NCI-H1930 (cell line): Measurements from ENCODE around the gene DEDD.
"Not testable (repeated sequence)": the region's sequence is repeated elsewhere in the genome, so short reads cannot be mapped to it uniquely, and the experiment has no call there.

ENCODE experiments used
- DNase-seq, 2 experiments: peaks; one replicate each; lab custom pipeline; 2025; lab: John Stamatoyannopoulos, UW

DEDD gene

GRCh38 chr1:161122967-161123366 lies 9.5 kb downstream of the DEDD start:
- DNase-seq: no peak

GRCh38 chr1:161121834-161122233 lies 10.6 kb downstream of the DEDD start:
- DNase-seq: no peak

DNA sequence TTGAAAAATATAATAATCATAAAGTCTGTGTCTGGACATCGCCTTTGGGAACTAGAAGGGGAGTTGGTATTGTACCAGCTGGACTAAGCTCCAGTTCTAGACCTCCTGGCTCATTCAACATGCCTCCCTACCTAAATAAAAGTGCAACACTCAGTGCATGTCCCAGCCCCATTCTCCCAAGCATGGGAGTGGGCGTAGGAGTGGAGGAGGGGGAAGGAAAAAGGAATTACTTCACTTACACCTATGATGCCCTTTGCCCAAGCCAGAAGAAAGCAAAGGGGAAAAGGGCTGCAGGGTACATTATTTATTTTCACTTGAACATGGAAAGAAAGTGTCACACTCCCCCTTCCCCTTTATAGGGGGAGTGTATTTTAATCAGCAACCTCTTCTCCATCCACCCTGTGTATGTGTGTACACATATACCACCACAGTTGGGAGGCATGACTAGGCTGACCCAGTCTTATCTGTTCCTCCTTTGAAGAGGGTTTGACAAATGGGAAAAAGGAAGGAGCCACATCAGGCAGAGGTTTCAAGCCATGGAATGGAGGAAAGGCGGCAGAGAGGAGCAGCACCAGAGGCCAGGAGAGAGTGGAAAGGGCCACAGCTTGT lies 11.3 kb downstream of the DEDD start:
- no peak for DNase-seq

DNA sequence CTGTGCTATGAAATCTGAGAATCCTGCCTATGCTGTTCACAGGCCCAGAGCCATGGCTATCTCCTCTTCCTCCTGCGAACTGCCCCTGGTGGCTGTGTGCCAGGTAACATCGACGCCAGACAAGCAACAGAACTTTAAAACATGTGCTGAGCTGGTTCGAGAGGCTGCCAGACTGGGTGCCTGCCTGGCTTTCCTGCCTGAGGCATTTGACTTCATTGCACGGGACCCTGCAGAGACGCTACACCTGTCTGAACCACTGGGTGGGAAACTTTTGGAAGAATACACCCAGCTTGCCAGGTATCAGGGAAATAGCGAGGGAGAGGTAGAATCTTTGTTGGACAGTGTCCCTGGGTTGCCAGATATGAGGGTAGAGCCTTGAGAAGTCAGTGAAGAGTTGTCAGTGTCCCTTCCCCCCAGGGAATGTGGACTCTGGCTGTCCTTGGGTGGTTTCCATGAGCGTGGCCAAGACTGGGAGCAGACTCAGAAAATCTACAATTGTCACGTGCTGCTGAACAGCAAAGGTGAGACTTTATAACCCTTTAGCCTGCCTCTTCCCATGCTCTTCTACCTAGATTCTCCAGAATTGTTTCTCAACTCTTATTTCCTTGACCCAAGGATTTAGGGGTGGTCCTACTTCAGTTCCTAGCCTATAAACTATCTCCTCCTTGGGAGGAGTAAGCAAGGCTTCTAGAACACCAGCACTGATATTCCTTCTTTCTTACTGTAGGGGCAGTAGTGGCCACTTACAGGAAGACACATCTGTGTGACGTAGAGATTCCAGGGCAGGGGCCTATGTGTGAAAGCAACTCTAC lies 13.2 kb downstream of the DEDD start:
- DNase-seq: no peak

DNA sequence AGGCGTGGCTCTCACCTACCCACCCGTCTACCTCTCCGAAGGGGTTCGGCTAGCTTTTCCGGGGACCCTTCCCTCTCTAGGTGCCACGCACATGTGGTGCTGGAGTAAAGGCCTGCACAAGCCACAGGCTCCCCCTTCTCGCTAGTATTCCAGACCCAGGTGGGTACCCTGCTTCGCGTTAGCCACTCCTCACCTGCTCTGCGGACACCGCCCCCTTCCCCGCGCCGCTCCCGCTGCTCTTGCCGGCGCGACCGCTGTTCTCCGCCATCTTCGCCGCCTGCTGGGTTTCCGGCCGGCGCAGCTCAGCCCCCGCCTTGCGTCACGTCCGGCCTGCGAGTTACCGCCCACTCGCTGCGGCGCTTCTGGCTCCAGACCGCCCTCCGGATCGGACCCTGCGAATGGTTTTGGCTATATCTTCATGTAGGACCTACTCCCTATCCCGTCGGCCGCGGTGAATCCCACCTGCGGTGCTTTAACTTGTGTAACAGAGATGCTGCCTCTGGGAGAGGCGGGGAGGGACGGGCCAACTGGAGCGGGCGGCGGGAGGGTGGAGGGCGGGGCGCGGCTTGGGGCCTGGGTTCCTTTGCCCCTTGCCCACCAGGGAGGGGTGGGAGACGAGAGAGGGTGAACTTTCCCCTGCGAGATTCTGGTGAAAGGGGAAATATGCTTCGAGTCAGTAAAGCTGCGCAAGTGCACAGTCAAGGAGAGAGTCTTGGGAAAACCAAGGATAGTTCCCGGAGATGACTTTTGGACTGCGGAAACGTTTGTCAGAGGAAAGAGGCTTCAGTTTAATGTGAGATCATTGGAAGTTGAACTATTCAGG lies 14.5 kb downstream of the DEDD start, which contains the start of the genes NIT1 and PFDN2:
Gene NIT1, plus strand, starts transcription at position 347 of the 823 bp plus-strand sequence. Its CDS starts 72 bp downstream, at position 419.
Gene PFDN2, minus strand, starts transcription at position 279 of the 823 bp plus-strand sequence. Its CDS starts 11 bp downstream, at position 268.
- peak; percentile 61 to 73 for DNase-seq

DNA sequence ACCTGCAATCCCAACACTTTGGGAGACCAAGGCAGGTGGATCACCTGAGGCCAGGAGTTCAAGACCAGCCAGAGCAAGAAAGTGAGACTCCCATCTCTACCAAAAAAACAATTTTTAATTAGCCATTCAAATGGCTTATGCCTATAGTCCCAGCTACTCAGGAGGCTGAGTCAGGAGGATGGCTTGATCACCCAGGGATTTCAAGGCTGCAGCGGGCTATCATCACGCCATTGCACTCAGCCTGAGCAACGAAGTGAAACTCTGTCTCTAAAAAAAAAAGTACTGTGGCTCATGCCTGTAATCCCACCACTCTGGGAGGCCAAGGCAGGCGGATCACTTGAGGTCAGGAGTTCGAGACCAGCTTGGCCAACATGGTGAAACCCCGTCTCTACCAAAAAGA lies 16.5 kb downstream of the DEDD start:
- not testable (repeated sequence) for DNase-seq

DNA sequence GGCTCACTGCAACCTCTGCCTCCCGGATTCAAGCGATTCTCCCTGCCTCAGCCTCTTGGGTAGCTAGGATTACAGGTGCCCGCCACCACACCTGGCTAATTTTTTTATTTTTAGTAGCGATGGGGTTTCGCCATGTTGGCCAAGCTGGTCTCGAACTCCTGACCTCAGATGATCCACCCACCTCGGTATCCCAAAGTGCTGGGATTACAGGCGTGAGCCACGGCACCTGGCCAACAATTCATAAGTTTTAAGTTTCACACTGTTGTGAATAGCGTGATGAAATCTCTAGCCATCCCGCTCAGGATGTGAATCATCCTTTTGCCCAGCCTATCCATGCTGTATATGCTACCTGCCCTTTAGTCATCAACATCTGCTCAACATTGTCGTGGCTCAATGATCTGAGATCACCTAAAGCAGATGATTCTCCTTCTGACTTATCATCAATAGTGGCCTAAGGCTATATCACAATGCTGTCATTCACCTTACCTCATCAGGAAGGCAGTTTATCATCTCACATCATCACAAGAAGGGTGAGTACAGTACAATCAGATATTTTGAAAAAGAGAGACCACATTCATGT lies 17.2 kb downstream of the DEDD start:
- no peak for DNase-seq

DNA sequence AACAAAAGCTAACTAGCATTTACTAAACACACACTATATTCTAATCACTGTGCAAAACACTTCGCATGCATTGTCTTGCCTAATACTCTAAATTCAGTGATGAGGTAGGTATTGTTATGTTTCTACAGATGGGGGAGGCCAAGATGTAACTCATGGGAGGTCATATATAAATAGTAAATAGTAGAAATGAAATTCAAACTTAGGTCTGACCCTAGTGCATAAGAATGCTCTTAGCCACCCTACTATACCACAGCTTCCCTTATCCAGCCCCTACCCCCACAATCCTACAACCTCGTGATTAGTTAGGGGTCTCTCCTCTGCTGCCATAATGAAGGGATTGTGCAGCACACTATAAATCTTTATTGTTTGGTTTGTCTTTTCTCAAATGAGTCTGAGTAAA lies 17.9 kb downstream of the DEDD start:
- no peak for DNase-seq

GRCh38 chr1:161113915-161114314 lies 18.6 kb downstream of the DEDD start:
- no peak for DNase-seq

DNA sequence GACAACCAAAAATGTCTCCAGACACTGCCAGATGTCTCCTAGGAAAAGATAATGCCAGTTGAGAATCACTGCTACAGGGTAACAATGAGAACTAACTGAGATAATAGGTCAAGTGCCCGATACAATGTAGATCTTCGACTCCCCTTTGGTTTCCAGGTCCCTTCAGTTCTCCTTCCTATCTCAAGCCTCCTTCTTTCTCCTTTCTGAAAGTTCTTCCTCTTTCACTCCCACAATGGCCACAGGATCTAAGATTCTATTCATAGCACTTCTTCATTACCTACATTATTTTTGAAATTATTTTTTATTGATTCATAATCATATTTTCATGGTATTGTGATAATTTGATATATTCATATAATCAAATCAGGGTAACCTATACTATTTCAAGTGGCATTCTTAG lies 20.9 kb downstream of the DEDD start:
- no peak for DNase-seq

GRCh38 chr1:161111117-161111516 lies 21.4 kb downstream of the DEDD start:
- DNase-seq: no peak

DNA sequence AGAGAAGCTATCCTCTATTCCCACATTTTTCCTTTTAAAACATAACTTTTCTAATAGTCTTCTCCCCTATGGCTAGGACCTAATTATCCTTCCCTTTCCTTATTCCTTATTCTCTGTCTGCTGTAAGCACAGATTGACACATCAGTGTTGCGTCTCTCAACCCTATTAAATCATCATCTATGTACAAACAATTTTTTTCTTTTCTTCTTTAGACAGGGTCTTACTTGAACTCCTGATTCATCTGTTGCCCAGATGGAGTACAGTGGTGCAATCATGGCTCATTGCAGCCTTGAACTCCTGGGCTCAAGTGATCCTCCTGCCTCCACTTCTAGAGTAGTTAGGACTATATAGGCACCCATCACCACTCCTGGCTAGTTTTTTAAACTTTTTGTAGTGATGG lies 26.0 kb downstream of the DEDD start:
- no peak for DNase-seq

DNA sequence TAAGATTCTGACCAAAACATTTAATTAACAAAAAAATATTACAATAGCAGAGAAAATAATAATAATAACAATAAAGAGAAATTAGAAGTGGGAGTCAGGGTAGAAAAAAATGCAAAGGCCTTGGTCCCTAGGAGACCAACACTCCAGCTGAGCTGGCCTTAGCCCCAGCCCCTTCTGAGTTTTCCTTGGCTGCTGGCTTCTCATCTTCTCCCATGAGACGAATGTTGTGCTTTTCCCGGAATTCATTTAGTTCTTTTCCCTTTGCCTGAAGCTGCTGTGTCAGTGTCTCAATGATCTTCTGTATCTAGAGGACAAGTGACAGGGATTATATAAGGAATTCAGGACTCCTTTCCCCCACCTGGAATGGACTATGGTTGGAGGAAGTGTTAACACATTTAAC lies 31.9 kb downstream of the DEDD start:
- no peak for DNase-seq

DNA sequence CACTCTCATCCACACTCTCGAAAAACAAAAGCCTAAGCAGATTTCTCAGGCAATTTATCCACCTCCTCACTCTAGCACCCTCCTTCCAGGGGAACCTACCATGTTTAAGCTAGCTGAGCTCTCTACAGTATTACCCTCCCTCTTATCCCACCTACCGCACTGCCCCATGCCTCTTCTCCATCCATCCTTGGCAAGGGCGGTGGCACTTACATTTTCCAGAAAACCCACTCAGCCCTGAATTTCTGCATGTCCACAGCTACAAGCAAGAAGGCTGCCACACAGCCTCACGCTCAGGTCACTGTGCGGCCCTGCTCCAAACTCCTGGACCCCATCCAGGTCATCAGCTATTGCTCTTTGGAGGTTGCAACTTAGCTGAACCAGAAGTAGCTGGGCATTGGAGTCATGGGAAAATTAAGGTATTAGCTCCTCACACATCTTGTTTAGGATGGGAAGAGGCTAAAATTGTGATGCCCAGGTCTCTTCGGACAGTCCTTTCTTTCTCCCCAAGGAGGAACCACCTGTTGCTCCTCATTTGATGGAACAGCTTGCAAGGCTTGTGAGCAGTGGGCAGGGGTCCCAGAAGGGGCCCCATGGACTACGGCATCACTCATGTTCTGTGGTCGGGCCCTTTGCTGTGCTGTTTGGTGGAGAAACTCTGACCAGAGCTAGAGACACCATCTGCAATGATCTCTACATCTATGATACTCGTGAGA lies 33.2 kb downstream of the DEDD start:
- DNase-seq: no peak

DNA sequence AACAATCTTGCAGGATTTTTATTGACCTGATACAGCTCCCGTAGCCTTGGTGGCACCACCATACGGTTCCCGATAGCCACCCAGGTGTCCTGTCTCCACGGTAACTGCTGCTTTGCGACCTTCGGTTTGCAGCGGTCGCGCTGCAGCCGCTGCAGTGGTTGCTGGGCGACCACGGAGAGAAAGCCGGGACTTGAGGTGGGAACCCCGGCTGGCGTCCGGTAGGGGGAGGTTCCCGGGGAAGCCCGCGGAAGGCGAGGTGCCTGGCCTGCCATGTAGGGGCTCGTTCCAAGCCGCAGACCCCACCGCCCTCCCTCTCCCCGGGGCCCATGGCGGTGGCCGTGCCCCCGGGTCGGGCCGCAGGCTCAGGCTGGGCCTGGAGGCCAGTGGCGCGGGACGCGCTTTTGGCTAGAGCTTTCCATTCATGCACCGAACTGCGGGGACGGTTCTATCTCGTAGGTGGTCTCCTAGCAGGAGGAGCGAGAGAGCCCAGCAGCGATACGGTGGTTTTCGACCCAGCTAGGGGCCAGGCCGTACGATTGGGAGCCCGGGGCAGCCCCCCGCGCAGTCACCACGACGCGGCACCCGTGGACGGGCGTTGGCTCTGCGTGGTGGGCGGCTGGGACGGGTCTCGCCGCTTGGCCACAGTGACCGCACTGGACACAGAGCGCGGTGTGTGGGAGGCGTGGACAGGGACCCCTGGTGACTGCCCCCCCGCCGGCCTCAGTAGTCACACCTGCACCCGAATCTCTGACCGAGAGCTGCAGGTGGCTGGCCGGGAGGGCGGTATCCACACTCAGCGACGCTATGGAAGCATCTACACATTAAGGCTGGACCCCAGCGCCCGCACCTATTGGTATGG lies 34.0 kb downstream of the DEDD start, which contains the start of gene KLHDC9:
Gene KLHDC9, plus strand, starts transcription at position 152 of the 859 bp plus-strand sequence. Its CDS starts 175 bp downstream, at position 327.
- peak; percentile 89 to 90 for DNase-seq

DNA sequence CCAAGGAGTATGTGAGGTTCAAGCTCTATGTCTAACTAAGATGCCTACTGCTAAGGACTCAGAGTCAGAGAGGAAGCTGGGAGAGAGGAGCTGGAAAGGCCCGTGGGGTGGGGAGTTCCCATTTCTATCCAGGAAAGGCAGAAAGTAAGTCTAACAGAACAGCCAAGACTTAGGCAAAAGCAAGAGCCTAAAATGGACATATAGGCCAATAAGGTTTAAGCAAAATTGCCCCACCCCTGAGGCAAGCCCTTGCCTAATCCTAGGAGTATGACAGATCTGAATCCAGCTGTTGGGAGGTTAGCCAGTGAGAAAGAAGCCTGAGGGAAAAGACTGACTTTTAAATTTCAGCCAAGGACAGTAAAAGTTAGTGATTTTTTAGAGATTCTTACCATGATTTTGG lies 35.9 kb downstream of the DEDD start:
- DNase-seq: no peak

GRCh38 chr1:161096015-161096414 lies 36.5 kb downstream of the DEDD start:
- no peak for DNase-seq

DNA sequence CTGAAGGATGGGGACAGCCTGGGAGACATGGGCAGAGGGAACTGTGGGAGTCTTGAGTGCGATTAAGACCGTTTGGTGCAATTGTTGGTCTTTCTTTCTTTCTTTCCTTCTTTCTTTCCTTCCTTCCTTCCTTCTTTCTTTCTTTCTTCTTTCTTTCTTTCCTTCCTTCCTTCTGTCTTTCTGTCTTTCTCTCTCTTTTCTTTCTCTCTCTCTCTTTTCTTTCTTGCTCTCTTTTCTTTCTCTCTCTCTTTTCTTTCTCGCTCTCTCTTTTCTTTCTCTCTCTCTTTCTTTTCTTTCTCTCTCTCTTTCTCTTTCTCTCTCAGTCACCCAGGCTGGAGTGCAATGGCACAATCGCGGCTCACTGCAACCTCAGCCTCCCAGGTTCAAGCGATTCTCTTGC lies 37.2 kb downstream of the DEDD start:
- DNase-seq: no peak

DNA sequence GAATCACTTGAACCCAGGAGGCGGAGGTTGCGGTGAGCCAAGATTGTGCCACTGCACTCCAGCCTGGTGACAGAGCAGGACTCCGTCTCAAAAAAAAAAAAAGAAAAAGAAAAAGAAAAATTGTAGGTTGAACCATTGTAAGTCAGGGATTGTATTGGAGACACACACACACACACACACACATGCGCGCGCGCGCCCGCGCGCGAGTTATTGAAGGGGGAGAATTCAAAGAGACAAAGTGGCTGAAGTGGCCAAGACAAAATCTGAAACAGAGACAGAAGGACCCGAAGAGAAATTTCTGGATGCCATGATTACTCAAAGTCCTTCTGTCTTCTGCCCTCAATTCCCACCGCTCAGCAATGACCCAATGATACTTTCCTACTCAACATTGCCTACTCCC lies 38.0 kb downstream of the DEDD start:
- DNase-seq: no peak

GRCh38 chr1:161092621-161093028 lies 39.8 kb downstream of the DEDD start:
- no peak for DNase-seq
